BJ (cell line): Measurements from ENCODE around the gene COL21A1. TPM values are rescaled to one million over a fixed set of nuclear protein-coding genes. Genes with fewer than 3 reads are reported as not detected.

ENCODE experiments used
- CTCF ChIA-PET: fragments of 350-600 bp; formaldehyde crosslinking; extraction: SDS; loops from one replicate; lab custom pipeline; 2021; ENCODE audit warnings: antibody characterized with exemption, inconsistent platforms; lab: Yijun Ruan, JAX
- POLR2A ChIA-PET: fragments of 300-600 bp; sonication (Branson Sonifier 250); formaldehyde crosslinking; extraction: SDS; loops from one replicate; lab custom pipeline; 2021; ENCODE audit warnings: antibody characterized with exemption; lab: Charles Lee
- DNase-seq: peaks from one replicate; pipeline ENCODE4 v3.0.0-alpha.2; 2011; ENCODE audit warnings: low read depth
- H3K27me3 ChIP-seq: 2 replicates; pipeline ENCODE4 v1.6.0; 2011; ENCODE audit warnings: low read length; ENCODE audit not compliant: control insufficient read depth, insufficient read depth
- H3K36me3 ChIP-seq: 2 replicates; pipeline ENCODE4 v1.5.1; 2011; ENCODE audit warnings: low read length; ENCODE audit not compliant: control insufficient read depth, insufficient read depth
- H3K4me3 ChIP-seq: 2 replicates; pipeline ENCODE4 v1.5.1; 2011; ENCODE audit warnings: low read depth, mild to moderate bottlenecking, control low read depth, low read length
- polyA plus RNA-seq: library from polyadenylated mRNA; depleted of rRNA; stranded (reverse); fragments of >200 nt; gene quantifications from 2 replicates; pipeline ENCODE4 v1.2.3, GENCODE V29; 2011
- TF ChIP-seq, protein P1 (sequence below): IDR thresholded peaks from 2 replicates; pipeline ENCODE4 v1.5.1; 2011; ENCODE audit warnings: low read depth, mild to moderate bottlenecking, control low read depth, inconsistent platforms, low read length, moderate library complexity; ENCODE audit not compliant: insufficient read depth

Gene COL21A1
- polyA plus RNA-seq, 1 experiment = 0.07 TPM

DNA sequence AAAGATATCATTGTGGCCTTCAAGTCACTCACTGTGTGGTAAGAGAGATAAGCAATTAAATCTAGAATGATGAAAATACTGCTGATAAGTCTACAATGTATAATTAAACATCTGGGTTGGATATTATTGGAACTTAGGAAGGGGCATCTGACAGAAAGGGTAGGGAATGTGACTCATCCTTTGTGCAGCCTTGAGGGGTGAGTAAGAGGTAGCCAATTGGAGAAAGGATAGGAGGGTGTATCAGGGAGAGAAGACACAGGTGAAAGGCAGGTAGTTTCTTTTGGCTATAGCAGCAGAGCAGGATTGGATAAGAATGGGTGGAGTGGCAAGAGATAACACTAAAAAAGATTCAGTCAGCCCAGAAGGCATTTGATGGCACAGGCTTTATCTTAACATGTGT lies 182.0 kb downstream of the COL21A1 start:
- Histone ChIP-seq H3K36me3 (no peaks in the 10 kb centered on the region), H3K27me3 (no peaks in the 10 kb centered on the region), H3K4me3 (no peak overlapping the region)
- CTCF ChIA-PET = no interaction called here
- no peak for DNase-seq
- POLR2A ChIA-PET = no interaction called here
- TF ChIP-seq, protein P1, sequence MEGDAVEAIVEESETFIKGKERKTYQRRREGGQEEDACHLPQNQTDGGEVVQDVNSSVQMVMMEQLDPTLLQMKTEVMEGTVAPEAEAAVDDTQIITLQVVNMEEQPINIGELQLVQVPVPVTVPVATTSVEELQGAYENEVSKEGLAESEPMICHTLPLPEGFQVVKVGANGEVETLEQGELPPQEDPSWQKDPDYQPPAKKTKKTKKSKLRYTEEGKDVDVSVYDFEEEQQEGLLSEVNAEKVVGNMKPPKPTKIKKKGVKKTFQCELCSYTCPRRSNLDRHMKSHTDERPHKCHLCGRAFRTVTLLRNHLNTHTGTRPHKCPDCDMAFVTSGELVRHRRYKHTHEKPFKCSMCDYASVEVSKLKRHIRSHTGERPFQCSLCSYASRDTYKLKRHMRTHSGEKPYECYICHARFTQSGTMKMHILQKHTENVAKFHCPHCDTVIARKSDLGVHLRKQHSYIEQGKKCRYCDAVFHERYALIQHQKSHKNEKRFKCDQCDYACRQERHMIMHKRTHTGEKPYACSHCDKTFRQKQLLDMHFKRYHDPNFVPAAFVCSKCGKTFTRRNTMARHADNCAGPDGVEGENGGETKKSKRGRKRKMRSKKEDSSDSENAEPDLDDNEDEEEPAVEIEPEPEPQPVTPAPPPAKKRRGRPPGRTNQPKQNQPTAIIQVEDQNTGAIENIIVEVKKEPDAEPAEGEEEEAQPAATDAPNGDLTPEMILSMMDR = no peak

DNA sequence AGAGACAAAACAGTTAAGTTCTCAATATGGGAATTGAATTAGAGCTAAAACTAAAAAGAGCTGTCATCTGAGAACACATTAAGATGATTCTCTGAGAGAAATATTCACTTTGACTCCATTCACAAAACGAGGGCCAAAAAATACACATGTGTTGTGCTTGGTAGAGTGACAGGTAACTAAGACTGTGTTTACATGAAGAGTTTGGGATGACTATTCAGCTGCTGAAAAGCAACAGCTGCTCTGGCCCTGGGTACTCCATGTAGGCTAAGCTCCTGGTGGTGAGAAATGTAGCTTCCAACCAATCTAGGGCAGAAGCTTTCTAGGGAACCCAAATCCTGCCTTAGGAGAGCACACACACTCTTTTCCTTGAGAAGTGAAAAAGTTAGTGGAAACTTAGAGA lies 184.5 kb downstream of the COL21A1 start:
- Histone ChIP-seq H3K4me3 (no peak overlapping the region), H3K27me3 (no peaks in the 10 kb centered on the region), H3K36me3 (no peaks in the 10 kb centered on the region)
- ChIA-PET CTCF (interaction anchor here (1.3 kb wide), 1 partner anchor 12 kb away, joined by 3 read pairs; no protein-coding TSS in a partner anchor), POLR2A (no interaction called here)
- TF ChIP-seq, protein P1 = no peak
- no peak for DNase-seq

DNA sequence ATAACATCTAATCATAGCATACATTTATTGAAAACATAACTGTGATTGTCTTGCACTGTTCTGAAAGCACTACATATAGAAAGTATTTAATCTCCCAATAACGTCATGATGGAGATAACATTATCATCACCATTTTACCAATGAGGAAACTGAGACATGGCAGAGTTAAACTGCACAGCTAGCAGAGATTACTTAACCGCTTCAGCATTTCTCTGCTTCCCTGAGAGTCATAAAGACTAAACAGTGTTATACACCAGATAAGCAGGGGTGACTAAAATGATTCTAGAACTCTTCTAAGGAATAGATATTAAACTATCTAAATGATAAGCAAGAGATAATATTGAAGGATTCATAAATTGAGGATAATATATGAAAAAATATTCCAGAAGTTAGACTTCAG lies 188.7 kb downstream of the COL21A1 start:
- Histone ChIP-seq H3K27me3 (no peaks in the 10 kb centered on the region), H3K4me3 (no peak overlapping the region), H3K36me3 (no peaks in the 10 kb centered on the region)
- TF ChIP-seq, protein P1 = no peak
- ChIA-PET POLR2A (no interaction called here), CTCF (no interaction called here)
- DNase-seq = no peak

DNA sequence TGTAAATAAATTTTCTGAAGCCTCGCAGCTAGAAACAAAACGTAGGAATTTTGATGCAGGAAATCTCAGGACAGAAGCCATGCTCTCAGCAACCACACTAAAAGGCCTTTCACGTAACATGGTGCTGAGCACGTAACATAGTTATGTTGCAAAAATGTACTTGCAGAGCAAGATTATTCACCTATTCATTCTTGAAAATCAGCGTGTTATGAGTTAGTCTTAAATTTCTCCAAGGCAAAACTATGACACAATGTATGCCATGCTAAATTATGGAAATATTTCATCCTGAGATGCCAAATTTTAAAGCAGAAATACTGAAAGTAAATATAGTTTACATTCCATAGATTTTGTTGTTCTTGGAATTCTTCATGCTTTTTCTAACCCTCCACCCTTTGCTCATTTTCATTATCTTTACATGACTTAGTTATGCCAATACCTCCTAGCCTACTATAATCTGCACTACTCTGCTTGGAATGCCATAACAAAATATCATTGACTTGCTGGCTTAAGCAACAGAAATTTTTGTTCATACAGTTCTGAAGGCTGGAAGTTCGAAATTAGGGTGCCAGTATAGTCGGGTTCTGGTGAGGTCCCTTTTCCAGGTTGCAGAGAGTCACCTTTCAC lies 192.2 kb downstream of the COL21A1 start:
- TF ChIP-seq, protein P1 = no peak
- POLR2A ChIA-PET = no interaction called here
- DNase-seq = no peak
- Histone ChIP-seq H3K27me3 (no peaks in the 10 kb centered on the region), H3K4me3 (no peak overlapping the region), H3K36me3 (no peaks in the 10 kb centered on the region)
- CTCF ChIA-PET = no interaction called here

DNA sequence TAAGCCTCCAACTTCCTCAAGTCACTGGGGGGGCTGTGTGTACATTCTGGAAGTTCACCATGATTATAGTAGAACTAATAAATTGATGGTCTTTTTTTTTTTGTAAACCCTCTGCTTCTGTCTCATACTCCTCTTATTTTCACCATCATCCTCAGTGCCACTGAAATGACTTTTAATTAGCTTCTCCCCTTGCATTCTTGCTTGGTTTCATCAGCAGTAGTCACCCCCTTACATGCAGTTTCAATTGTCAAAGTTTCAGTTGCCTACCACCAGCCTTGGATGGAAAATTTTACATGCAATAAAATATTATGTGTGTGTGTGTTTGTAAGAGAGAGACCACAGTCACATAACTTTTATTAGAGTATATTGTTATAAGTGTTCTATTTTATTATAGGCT lies 196.2 kb downstream of the COL21A1 start:
- Histone ChIP-seq H3K36me3 (no peaks in the 10 kb centered on the region), H3K27me3 (no peaks in the 10 kb centered on the region), H3K4me3 (no peak overlapping the region)
- TF ChIP-seq, protein P1 = no peak
- POLR2A ChIA-PET = no interaction called here
- CTCF ChIA-PET = no interaction called here
- no peak for DNase-seq
